Measurements from ENCODE around the gene RAB22A.

RAB22A gene

DNA sequence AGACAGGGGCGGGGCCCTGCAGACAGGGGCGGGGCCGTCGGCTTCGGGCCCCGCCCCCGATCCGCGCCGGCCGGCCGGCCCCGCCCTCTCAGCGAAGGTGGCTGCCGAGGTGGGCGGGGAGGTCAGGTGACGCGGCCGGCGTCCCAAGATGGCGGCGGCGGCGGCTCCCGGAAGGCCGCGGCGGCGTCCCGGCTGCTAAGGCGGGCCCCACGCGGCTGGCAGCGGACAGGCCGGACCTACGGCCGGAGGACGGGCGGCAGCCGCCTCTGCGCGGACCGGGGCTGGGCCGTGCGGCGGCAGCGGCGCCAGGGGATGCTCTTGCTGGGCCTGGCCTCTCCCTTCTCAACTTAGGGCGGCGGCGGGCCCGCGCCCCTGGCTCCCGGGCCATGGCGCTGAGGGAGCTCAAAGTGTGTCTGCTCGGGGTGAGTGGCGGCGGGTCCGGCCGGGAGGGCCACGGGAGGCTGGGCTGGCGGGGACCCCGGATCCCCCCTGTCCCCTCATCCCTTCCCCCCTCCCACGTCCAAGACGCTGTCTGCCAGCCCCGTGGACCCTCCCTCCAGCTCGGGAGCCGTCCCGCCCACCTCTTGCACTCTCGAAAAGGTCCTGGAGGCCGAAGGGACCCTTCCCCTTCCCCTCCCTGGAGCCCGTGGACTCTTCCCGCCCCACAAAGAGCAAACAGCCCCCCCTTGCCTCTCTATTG is at the start of gene RAB22A:
TSS of gene RAB22A (plus strand) at position 125 of the 700 bp plus-strand sequence. CDS start at position 387, 262 bp downstream.
- peak; percentile 77 for DNase-seq (ENCODE audit: low read depth)

DNA sequence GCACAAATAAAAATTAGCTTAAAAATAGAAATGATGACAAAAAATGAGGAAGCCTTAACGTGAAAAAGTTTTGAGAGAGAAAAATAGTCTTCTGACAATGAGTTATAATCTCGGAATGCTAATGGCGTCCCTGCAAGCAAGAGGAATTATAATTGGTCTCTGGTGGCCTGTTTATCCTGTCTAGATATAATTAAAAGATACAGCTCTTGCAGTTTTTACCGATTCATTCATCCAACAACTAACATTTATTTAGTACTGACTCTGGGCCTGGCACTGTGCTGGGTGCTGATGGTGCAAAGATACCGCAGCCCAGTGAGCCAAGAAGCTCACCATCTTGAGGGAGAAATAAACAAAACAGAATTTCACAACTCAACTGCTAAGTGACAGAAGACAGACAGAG is 49.5 kb upstream of the RAB22A start:
- no peak for DNase-seq (ENCODE audit: low read depth)

DNA sequence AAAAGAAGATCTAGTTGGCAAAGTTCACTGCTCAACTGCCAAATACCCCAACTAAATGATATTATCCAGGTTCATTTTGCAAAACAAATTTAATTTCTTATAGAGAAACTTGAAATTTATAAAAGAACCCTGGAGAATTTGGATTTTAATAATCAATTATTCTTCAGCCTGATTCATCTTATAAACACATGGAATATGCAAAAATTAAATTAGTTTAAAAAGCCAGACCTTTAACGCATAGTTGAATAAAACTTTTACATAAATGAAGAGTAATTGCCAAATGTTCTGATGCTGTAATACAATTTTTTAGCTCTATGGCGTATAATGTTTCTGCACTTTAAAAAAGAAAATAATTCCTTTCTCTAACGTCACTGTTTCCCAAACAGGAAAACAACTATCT is 47.9 kb upstream of the RAB22A start:
- no peak for DNase-seq (ENCODE audit: low read depth)

- no peak for DNase-seq (ENCODE audit: low read depth)
Observed at GRCh38 chr20:58264271-58264670, 45.2 kb upstream of the RAB22A start.

DNA sequence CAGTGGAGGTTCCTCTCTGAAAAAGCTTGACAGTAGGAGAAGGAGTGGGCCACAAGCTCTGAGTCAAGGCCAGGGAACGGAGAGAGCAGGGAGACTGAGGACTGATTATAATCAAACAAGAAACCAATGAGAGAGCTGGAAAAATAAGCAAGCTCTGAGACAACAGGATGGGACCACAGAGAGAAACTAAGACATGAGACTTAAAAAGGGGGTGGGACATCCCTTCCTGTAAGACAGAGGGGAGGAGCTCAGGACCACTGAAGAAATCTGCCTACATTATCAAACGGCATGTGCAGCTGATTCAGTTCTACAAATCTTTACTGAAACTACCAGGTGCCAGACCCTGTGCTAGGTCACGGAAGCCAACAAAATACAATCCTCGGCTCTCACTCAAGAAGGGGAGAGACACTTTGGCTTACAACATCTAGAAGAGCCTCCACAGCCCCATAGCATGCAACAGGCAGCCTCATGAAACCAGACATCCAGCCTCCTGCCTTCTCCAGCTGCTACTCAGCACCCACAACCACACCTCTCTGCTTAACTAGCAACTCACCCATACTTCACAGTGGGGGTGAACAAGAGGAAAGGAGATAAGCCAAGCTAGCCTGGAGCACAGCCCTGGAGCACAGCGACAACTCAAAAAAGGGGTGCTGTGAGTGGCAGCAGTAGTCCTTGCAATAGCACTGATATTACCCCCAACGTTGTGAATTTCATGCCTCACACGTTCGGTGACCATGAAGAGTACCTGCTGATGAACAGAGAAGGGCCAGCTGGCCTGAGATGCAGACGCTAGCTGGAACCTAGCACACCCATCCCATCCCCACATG is 41.9 kb upstream of the RAB22A start:
- DNase-seq (ENCODE audit: low read depth) = no peak

- no peak for DNase-seq (ENCODE audit: low read depth)
Observed at GRCh38 chr20:58268421-58268821, 41.1 kb upstream of the RAB22A start.

DNA sequence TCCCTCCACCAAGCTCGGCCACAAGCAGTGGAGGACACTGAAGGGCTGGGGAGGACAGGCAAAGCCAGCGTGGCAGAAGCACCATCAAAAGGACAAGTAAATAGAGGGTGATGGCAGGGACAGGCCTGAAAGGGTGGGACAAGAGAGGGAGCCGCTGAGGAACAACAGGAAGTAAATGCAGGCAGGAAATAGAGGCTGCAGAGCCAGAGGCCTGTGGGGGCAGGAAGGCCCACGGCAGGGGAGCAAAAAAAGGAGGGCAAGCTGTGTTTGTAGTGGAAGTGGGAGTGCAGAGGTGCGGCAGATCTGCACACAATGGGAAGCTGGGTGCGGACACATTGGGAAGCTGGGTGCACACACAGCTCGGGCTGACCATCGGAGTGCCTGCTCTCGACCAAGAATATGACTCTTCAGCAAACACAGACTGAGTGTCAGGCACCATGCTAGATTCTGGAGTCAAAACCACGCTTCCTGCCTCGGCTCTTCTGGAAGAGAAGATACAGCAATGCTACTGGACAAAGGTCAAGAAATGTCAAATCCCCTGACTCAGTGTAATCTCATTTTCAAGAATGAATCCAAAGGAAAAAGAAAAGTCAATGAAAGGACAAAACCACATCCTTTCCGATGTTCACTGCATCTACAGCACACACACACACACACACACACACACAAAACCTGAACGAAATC is 40.4 kb upstream of the RAB22A start:
- DNase-seq (ENCODE audit: low read depth) = no peak

DNA sequence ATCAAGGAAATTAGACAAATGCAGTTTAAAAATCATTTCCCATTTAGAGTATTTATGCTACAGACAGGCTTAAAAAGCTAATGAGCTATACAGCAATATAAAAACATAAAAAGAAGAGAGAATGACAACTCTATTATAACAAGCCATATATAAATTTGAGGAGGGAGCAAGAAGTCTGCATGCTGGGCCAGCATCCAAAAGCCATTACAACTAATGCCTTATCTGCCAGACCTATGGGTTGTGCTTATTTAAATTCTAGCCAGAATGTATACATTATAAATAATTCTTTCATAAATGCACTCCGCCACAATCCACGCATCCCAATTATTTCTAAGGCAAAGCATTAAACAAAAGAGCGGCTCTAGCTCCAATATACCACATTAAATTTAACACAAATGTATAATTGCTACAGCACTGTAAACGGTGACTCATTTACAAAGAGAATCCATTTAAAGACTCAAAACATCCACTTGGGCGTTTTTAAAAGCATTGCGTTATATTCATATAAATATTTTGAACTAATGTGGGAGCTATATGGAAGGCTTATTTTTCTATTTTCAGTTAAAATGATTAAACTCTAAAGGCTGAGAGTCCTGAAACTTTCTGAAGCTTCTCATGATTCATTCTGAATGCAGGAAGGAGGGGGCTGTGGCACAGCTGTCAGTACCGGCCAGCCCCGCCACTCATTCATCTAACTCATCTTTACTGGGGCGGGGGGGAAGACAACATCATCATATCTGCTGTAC is 37.7 kb upstream of the RAB22A start:
- DNase-seq (ENCODE audit: low read depth) = peak; percentile 47

DNA sequence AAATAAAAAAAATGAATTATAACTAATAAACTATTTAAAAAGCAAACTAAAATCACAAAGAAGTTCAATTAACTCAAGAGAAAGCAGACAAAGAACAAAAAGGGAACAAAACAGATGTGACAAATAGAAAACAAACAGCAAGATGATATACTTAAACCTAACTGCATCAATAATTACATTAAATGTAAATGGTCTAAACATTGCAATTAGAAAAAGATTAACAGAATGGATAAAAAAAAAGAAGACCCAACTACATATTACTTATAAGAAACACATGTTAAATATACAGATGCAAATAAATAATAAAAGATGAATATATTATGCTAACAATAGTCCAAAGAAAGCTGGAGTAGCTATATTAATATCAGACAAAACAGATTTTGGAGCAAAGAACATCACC is 35.1 kb upstream of the RAB22A start:
- no peak for DNase-seq (ENCODE audit: low read depth)

GRCh38 chr20:58277107-58277506 is 32.4 kb upstream of the RAB22A start:
- DNase-seq (ENCODE audit: low read depth) = no peak

- DNase-seq (ENCODE audit: low read depth) = no peak
Observed at GRCh38 chr20:58277578-58278472, 31.7 kb upstream of the RAB22A start.

GRCh38 chr20:58286729-58287128 is 22.8 kb upstream of the RAB22A start:
- DNase-seq (ENCODE audit: low read depth) = no peak

DNA sequence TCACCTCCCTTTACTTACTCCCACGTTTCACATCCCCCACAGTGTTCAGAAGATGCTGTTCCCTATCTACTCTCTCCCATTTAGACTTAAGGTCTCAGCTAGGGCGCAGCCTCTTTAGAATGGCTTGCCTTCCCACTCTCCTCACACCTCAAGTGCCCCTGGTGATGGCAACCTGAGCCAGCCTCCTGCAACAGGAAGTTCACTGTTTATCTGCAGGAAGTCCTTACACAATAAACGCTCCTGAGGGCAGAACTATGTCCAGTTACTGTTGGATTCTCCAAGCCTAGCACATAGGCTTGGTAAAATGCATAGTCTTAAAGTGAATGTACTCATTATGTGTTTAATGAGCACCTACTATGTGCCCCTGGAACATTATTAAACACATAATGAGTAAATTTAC is 21.9 kb upstream of the RAB22A start:
- no peak for DNase-seq (ENCODE audit: low read depth)

DNA sequence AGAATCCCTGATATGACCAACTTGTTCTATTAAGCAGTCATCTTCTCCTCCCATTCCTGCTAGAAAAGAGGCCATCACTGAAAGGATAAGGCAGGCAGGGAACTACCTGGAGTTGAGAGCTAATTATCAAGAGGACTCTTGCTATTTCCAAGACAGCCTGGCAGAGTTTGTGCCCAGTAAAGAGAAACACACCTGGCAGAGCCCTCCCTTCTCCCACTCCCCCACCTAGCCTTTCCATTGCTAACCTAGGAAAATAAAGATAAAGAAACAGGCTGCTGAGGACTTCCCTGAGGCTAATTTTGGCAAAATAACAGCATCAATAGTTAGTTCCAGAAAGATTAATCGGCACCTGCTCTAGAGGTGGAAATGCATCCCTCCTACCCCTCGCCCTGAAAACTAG is 20.4 kb upstream of the RAB22A start:
- DNase-seq (ENCODE audit: low read depth) = no peak

DNA sequence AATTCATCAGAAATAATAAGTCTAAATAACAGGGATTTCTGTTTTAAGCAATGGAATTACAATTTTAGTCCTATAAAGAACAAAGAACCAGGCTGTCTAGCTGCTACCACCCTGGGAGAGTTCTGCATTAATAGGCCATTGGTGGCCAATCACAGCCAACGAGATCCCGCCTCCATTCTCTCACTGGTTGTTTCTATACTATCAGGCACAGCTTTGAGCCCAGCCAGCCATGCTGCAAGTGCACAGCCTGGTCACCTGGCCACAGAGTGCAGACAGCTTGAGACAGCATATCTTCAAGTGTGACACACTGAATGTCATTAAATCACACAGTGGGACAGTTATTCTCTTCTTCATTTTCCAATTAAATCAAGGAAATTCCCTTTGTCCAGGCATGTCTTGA is 16.1 kb upstream of the RAB22A start:
- no peak for DNase-seq (ENCODE audit: low read depth)

DNA sequence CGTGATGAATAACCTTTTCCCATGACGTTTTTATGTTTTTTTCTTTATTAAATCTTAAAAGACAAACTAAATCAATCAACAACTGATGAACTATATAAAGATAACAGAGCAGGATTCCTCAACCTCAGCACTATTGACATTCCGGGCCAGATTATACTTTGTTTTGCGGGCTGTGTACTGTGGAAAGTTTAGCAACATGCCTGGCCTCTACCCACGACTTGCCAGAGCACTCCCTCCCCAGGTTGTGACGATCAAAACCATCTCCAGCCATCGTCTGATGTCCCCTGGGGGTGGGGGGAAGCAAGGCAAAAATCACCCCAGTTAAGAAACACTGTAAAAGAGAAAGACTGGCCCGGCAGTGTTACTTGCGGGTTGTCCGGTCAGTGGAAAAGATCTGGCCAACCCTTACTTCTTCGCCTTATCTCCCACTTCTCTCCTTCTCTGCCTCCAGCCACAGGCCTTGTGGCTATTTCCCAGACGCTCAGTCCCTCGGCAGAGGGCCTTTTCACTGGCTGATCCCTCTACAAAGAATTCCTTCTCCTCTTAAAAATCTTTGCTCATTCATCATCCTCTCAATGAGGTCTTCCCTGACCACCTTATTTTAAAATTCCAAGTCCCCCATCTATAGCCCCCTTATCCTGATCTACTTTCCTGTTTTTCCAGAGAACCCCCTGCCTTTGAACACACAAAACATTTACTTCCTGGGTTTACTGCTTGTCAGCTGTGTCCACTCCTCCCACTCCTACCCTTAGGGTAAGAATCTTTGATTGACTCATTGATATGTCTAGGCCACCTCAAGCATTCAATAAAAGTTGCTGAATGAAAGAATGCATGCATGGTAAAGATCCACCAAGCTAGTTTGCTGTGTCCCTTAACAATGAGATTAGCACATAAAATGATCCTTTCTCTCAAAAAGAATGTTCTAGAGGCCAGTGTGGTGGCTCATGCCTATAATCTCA is 14.7 kb upstream of the RAB22A start:
- DNase-seq (ENCODE audit: low read depth) = no peak

- no peak for DNase-seq (ENCODE audit: low read depth)
Observed at GRCh38 chr20:58296051-58296837, 13.3 kb upstream of the RAB22A start.

DNA sequence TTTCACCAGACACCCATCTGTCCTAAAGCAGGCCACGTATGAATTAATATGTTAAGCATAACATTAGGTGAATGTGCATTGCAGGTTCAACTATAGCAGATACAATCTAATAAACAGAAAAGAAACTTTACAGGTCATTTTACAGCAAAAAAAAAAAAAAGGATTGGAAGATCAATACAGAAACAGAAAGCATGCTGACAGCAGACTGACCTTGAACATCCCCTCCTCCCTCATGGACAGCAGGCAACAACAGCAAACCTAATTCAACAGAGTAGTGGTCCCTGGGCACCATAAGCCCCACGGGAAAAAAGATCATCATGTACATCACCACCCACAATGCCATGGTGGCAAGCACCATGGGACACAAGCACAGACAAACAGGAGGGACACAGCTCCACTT is 12.1 kb upstream of the RAB22A start:
- no peak for DNase-seq (ENCODE audit: low read depth)

- no peak for DNase-seq (ENCODE audit: low read depth)
Observed at GRCh38 chr20:58300321-58300720, 9.2 kb upstream of the RAB22A start.
